SJCRH30 (cell line): ENCODE measurements around the gene CAMTA2. TPM values are rescaled to one million over a fixed set of nuclear protein-coding genes. Genes with fewer than 3 reads are reported as not detected.

Experiments used
- DNase-seq, 2 experiments: peaks; one replicate each; pipeline ENCODE4 v3.0.0-alpha.2; 2015 to 2020
- H3K27ac ChIP-seq: fragments of 250-450 bp; sonication (Bioruptor Pico); 2 replicates; pipeline ENCODE4 v1.5.1; 2020; ENCODE audit warnings: mild to moderate bottlenecking, moderate library complexity
- H3K27me3 ChIP-seq: fragments of 250-450 bp; sonication (Bioruptor Pico); 2 replicates; pipeline ENCODE4 v1.5.1; 2020; ENCODE audit warnings: mild to moderate bottlenecking, moderate library complexity
- H3K36me3 ChIP-seq: fragments of 250-450 bp; sonication (Bioruptor Pico); 2 replicates; pipeline ENCODE4 v1.5.1; 2020; ENCODE audit warnings: mild to moderate bottlenecking, moderate library complexity
- H3K4me1 ChIP-seq: fragments of 250-450 bp; sonication (Bioruptor Pico); 2 replicates; pipeline ENCODE4 v1.5.1; 2020; ENCODE audit warnings: mild to moderate bottlenecking, moderate library complexity
- H3K4me3 ChIP-seq: fragments of 250-450 bp; sonication (Bioruptor Pico); 2 replicates; pipeline ENCODE4 v1.5.1; 2020; ENCODE audit warnings: mild to moderate bottlenecking, moderate library complexity
- H3K9me3 ChIP-seq: fragments of 250-450 bp; sonication (Bioruptor Pico); replicated peaks from 2 replicates; pipeline ENCODE4 v1.5.1; 2020; ENCODE audit warnings: mild to moderate bottlenecking, moderate library complexity
- total RNA-seq: library from RNA; depleted of rRNA; stranded (reverse); fragments of >200 nt; shearing (Covaris generic); gene quantifications from 2 replicates; pipeline ENCODE4 v1.2.3, GENCODE V29; 2014

The CAMTA2 gene
- total RNA-seq, 1 experiment from 2014 or later, result 3.9 TPM

- DNase-seq, result peak in 1 of 2 experiments; percentile 10
- no peaks in the 10 kb centered on the region for H3K4me1 ChIP-seq
- H3K9me3 ChIP-seq, result no peaks in the 10 kb centered on the region
- H3K27ac ChIP-seq, result no peak overlapping the region
- no peaks in the 10 kb centered on the region for H3K27me3 ChIP-seq
- peaks cover 3% of the 10 kb centered on the region; the same call in 1 of the 2 replicates for H3K36me3 ChIP-seq
- H3K4me3 ChIP-seq, result no peak overlapping the region
These were observed 32.0 kb upstream of the CAMTA2 start for GRCh38 chr17:5019475-5019956.

- Histone ChIP-seq H3K27me3 (no peaks in the 10 kb centered on the region), H3K36me3 (no peaks in the 10 kb centered on the region), H3K27ac (no peak overlapping the region), H3K4me3 (no peak overlapping the region), H3K4me1 (no peaks in the 10 kb centered on the region), H3K9me3 (no peaks in the 10 kb centered on the region)
- DNase-seq, result no peak
These were observed 26.9 kb upstream of the CAMTA2 start for GRCh38 chr17:5014357-5014756.

GRCh38 chr17:5011928-5012327 lies 24.5 kb upstream of the CAMTA2 start:
- no peaks in the 10 kb centered on the region for H3K36me3 ChIP-seq
- no peaks in the 10 kb centered on the region for H3K9me3 ChIP-seq
- no peak overlapping the region for H3K27ac ChIP-seq
- DNase-seq, result no peak
- no peaks in the 10 kb centered on the region for H3K27me3 ChIP-seq
- no peaks in the 10 kb centered on the region for H3K4me1 ChIP-seq
- H3K4me3 ChIP-seq, result no peak overlapping the region

- no peak for DNase-seq
- Histone ChIP-seq H3K4me3 (no peak overlapping the region), H3K4me1 (no peaks in the 10 kb centered on the region), H3K27ac (no peak overlapping the region), H3K27me3 (no peaks in the 10 kb centered on the region), H3K9me3 (no peaks in the 10 kb centered on the region), H3K36me3 (peaks cover 11% of the 10 kb centered on the region)
These were observed 15.9 kb upstream of the CAMTA2 start for GRCh38 chr17:5003214-5003867.

GRCh38 chr17:5002121-5002788 lies 14.8 kb upstream of the CAMTA2 start:
- Histone ChIP-seq H3K36me3 (peaks cover 11% of the 10 kb centered on the region), H3K9me3 (no peaks in the 10 kb centered on the region), H3K27ac (no peak overlapping the region), H3K27me3 (no peaks in the 10 kb centered on the region), H3K4me3 (no peak overlapping the region), H3K4me1 (no peaks in the 10 kb centered on the region)
- no peak for DNase-seq

- no peak for DNase-seq
- no peaks in the 10 kb centered on the region for H3K4me1 ChIP-seq
- H3K4me3 ChIP-seq, result no peak overlapping the region
- no peaks in the 10 kb centered on the region for H3K9me3 ChIP-seq
- H3K27ac ChIP-seq, result no peak overlapping the region
- peaks cover 9% of the 10 kb centered on the region; the same call in 1 of the 2 replicates for H3K36me3 ChIP-seq
- no peaks in the 10 kb centered on the region for H3K27me3 ChIP-seq
These were observed 12.8 kb upstream of the CAMTA2 start for GRCh38 chr17:5000237-5000639.

- H3K4me3 ChIP-seq, result no peak overlapping the region
- H3K27me3 ChIP-seq, result no peaks in the 10 kb centered on the region
- DNase-seq, result no peak
- H3K27ac ChIP-seq, result no peak overlapping the region
- no peaks in the 10 kb centered on the region for H3K9me3 ChIP-seq
- 0 out of 2 replicates have a peak, but pooled peaks cover 4% of the 10 kb centered on the region for H3K36me3 ChIP-seq
- H3K4me1 ChIP-seq, result no peaks in the 10 kb centered on the region
These were observed 12.1 kb upstream of the CAMTA2 start for GRCh38 chr17:4999430-5000093.

- Histone ChIP-seq H3K27me3 (no peaks in the 10 kb centered on the region), H3K27ac (no peak overlapping the region), H3K4me1 (no peaks in the 10 kb centered on the region), H3K36me3 (0 out of 2 replicates have a peak, but pooled peaks cover 4% of the 10 kb centered on the region), H3K4me3 (peak overlapping the region; percentile 72), H3K9me3 (no peaks in the 10 kb centered on the region)
- DNase-seq, result no peak
These were observed 11.4 kb upstream of the CAMTA2 start for GRCh38 chr17:4998732-4999429.

GRCh38 chr17:4998027-4998731 lies 10.7 kb upstream of the CAMTA2 start:
- peak in 1 of 2 experiments; percentile 28 for DNase-seq
- Histone ChIP-seq H3K9me3 (no peaks in the 10 kb centered on the region), H3K27me3 (no peaks in the 10 kb centered on the region), H3K4me1 (no peaks in the 10 kb centered on the region), H3K4me3 (peak overlapping the region; percentile 72), H3K27ac (peak overlapping the region; percentile 69; the same call in 1 of the 2 replicates), H3K36me3 (no peaks in the 10 kb centered on the region)

- no peaks in the 10 kb centered on the region for H3K9me3 ChIP-seq
- H3K36me3 ChIP-seq, result no peaks in the 10 kb centered on the region
- H3K4me3 ChIP-seq, result peak within 1 kb of the TSS; percentile 72
- peak; percentile 87 to 88 for DNase-seq
- H3K4me1 ChIP-seq, result no peaks in the 10 kb centered on the region
- H3K27me3 ChIP-seq, result no peaks in the 10 kb centered on the region
- H3K27ac ChIP-seq, result peak within 1 kb of the TSS; percentile 69
These were observed 10.0 kb upstream of the CAMTA2 start, which contains the start of the genes INCA1 and KIF1C for GRCh38 chr17:4997302-4998026. TSS of gene INCA1 (minus strand) at chr17:4997522. CDS start at chr17:4994437, 3,085 bp downstream. TSS of gene KIF1C (plus strand) at chr17:4997950. CDS start at chr17:5000247, 2,297 bp downstream.

GRCh38 chr17:4994081-4994595 lies 6.7 kb upstream of the CAMTA2 start:
- DNase-seq, result no peak
- Histone ChIP-seq H3K36me3 (no peaks in the 10 kb centered on the region), H3K9me3 (no peaks in the 10 kb centered on the region), H3K4me1 (no peaks in the 10 kb centered on the region), H3K27me3 (no peaks in the 10 kb centered on the region), H3K4me3 (no peak overlapping the region), H3K27ac (no peak overlapping the region)

- Histone ChIP-seq H3K4me3 (peak overlapping the region; percentile 84), H3K36me3 (no peaks in the 10 kb centered on the region), H3K4me1 (no peaks in the 10 kb centered on the region; the same call in 1 of the 2 replicates), H3K9me3 (no peaks in the 10 kb centered on the region), H3K27ac (peak overlapping the region; percentile 21), H3K27me3 (no peaks in the 10 kb centered on the region)
- peak; percentile 21 to 40 for DNase-seq
These were observed 492 bp upstream of the CAMTA2 start for GRCh38 chr17:4987767-4988567.

GRCh38 chr17:4986403-4986802 lies 1.1 kb downstream of the CAMTA2 start:
- Histone ChIP-seq H3K9me3 (no peaks in the 10 kb centered on the region), H3K27me3 (no peaks in the 10 kb centered on the region), H3K4me1 (no peaks in the 10 kb centered on the region; the same call in 1 of the 2 replicates), H3K27ac (no peak overlapping the region), H3K4me3 (peak overlapping the region; percentile 84), H3K36me3 (no peaks in the 10 kb centered on the region)
- no peak for DNase-seq
